Astrocyte (in vitro differentiated cells and primary cell): Measurements from ENCODE around the gene SUMO3. TPM values are rescaled to one million over a fixed set of nuclear protein-coding genes. Genes with fewer than 3 reads are reported as not detected.

Experiments
- DNase-seq: peaks from one replicate; pipeline ENCODE4 v3.0.0-alpha.2; 2010; ENCODE audit warnings: low read depth
- FAIRE-seq: peaks from 2 replicates; lab custom pipeline; 2011; peaks lifted over from hg19 to GRCh38; lab: Jason Lieb, UNC
- H2AFZ ChIP-seq: 2 replicates; pipeline ENCODE4 v1.6.0; 2012; ENCODE audit warnings: low read depth, low read length, inconsistent platforms
- H3K27ac ChIP-seq: 2 replicates; pipeline ENCODE4 v1.5.1; 2011; ENCODE audit warnings: low read depth, low read length, inconsistent platforms
- H3K27me3 ChIP-seq: 2 replicates; pipeline ENCODE4 v1.6.0; 2011; ENCODE audit warnings: low read length, inconsistent platforms; ENCODE audit not compliant: insufficient read depth
- H3K36me3 ChIP-seq: 2 replicates; pipeline ENCODE4 v1.5.1; 2011; ENCODE audit warnings: low read length, inconsistent platforms; ENCODE audit not compliant: insufficient read depth
- H3K4me1 ChIP-seq: 2 replicates; pipeline ENCODE4 v1.5.1; 2011; ENCODE audit warnings: low read length, inconsistent platforms; ENCODE audit not compliant: insufficient read depth
- H3K4me2 ChIP-seq: 2 replicates; pipeline ENCODE4 v1.6.0; 2012; ENCODE audit warnings: low read length, inconsistent platforms
- H3K4me3 ChIP-seq: 2 replicates; pipeline ENCODE4 v1.5.1; 2011; ENCODE audit warnings: low read depth, mild to moderate bottlenecking, low read length, inconsistent platforms; ENCODE audit not compliant: insufficient read depth
- H3K79me2 ChIP-seq: 2 replicates; pipeline ENCODE4 v1.6.0; 2012; ENCODE audit warnings: mild to moderate bottlenecking, low read length, inconsistent platforms; ENCODE audit not compliant: insufficient read depth
- H3K9ac ChIP-seq: 2 replicates; pipeline ENCODE4 v1.6.0; 2012; ENCODE audit warnings: mild to moderate bottlenecking, low read length, inconsistent platforms
- H3K9me3 ChIP-seq: 2 replicates; pipeline ENCODE4 v1.5.1; 2012; ENCODE audit warnings: low read depth, mild to moderate bottlenecking, low read length, inconsistent platforms; ENCODE audit not compliant: insufficient read depth
- H4K20me1 ChIP-seq: 2 replicates; pipeline ENCODE4 v1.6.0; 2012; ENCODE audit warnings: low read length, inconsistent platforms; ENCODE audit not compliant: insufficient read depth
- H3K27ac Mint-ChIP-seq: one replicate; pipeline ENCODE4 v1.8.0; 2021; ENCODE audit warnings: mild to moderate bottlenecking, mixed read lengths; ENCODE audit not compliant: unreplicated experiment
- H3K27me3 Mint-ChIP-seq: one replicate; pipeline ENCODE4 v1.8.0; 2021; ENCODE audit warnings: low read depth, mixed read lengths; ENCODE audit not compliant: unreplicated experiment
- H3K36me3 Mint-ChIP-seq: one replicate; pipeline ENCODE4 v1.8.0; 2021; ENCODE audit warnings: low read depth, mixed read lengths; ENCODE audit not compliant: unreplicated experiment
- H3K4me1 Mint-ChIP-seq: one replicate; pipeline ENCODE4 v1.8.0; 2021; ENCODE audit warnings: low read depth, mixed read lengths; ENCODE audit not compliant: unreplicated experiment
- H3K4me3 Mint-ChIP-seq: one replicate; pipeline ENCODE4 v1.8.0; 2021; ENCODE audit warnings: mild to moderate bottlenecking, moderate library complexity, mixed read lengths; ENCODE audit not compliant: unreplicated experiment
- H3K9me3 Mint-ChIP-seq: one replicate; pipeline ENCODE4 v1.8.0; 2021; ENCODE audit warnings: mild to moderate bottlenecking, mixed read lengths; ENCODE audit not compliant: unreplicated experiment
- EZH2 ChIP-seq: IDR thresholded peaks from 2 replicates; pipeline ENCODE4 v1.6.1; 2012; ENCODE audit warnings: mild to moderate bottlenecking, low read length, inconsistent platforms; ENCODE audit not compliant: insufficient read depth
- total RNA-seq: library from RNA; stranded (reverse); gene quantifications from 2 replicates; pipeline ENCODE4 v1.2.1, GENCODE V29; 2021
- TF ChIP-seq, protein P1 (sequence below): IDR thresholded peaks from 2 replicates; pipeline ENCODE4 v1.5.1; 2011; ENCODE audit warnings: low read depth, mild to moderate bottlenecking, inconsistent platforms, low read length, moderate library complexity; ENCODE audit not compliant: insufficient read depth

The SUMO3 gene
- total RNA-seq, 1 donor from 2014 or later = 83.5 TPM

DNA sequence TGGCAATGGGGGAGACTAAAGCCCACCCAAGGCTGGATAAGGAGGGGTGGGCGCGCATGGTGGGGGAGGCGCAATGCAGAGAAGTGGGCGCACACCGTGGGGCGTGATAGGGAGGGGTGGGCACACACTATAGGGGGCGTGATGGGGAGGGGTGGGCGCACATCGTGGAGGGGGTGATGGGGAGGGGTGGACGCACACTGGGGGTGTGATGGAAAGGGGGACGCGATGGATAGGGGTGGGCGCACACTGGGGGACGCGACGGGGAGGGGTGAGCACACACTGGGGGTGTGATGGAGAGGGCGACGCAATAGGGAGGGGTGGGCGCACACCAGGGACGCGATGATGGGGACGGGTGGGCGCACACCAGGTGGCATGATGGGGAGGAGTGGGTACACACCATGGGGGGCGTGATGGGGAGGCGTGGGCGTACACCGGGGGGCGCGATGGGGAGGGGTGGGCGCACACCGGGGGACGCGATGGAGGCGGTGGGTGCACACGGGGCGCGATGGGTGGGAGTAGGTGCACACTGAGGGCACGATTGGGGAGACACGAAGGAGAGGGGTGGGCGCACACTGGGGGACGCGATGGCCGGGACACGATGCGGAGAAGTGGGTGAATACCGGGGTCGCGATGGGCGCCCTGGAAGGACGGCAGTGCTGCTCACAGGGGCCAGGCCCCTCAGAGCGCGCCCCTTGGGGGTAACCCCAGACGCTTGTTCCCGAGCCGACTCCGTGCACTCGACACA lies 929 bp downstream of the SUMO3 start:
- Histone ChIP-seq H3K27ac (no peak overlapping the region), H3K79me2 (peaks cover 56% of the 10 kb centered on the region)
- peaks cover 6% of the 10 kb centered on the region for H3K36me3 Mint-ChIP-seq

DNA sequence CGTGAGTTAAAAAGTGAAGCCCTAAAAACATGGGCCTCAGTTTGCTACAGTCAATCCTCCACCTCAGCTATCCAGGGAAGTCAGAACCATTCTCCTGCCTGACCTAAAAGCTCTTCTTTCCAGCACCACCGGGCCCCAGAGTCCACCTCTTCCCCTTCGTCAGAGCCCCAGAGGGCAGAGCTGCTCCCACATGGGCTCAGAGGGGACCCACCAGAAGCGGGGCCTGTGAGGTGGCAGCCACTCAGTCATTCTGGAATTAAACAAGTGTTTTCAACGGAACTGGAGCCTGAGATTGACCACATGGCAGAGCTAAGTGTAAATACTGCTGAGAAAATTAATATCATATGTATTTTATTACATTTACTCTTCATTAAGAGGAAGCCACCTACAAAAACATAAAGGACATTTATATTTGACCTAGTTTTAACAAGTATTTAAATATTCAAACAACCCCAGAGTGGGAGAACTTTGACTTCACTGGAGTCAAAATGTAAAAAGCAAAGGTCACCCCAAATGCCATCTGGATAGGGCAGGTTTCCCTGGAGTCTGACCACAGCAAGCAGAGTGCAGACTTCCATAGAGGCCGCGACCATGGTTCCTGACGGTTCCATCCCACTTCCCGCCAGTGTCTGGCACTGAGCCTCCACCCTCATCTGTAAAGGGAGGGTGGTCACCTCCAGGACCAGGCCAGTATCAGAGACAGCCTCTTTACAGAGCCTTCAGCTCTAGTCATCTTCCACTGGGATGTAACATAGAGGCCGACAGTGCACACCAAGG lies 1.8 kb downstream of the SUMO3 start:
- Mint-ChIP-seq H3K27ac (no peak overlapping the region), H3K4me3 (peak overlapping the region; percentile 75), H3K9me3 (peaks cover 12% of the 10 kb centered on the region), H3K27me3 (peaks cover 2% of the 10 kb centered on the region), H3K36me3 (peaks cover 7% of the 10 kb centered on the region), H3K4me1 (peaks cover 5% of the 10 kb centered on the region)
- Histone ChIP-seq H3K27ac (no peak overlapping the region), H3K9me3 (peaks cover 2% of the 10 kb centered on the region), H3K79me2 (peaks cover 65% of the 10 kb centered on the region), H3K36me3 (no peaks in the 10 kb centered on the region), H3K4me2 (no peak overlapping the region), H4K20me1 (peaks cover 64% of the 10 kb centered on the region), H3K9ac (no peak overlapping the region), H3K27me3 (no peaks in the 10 kb centered on the region), H3K4me1 (no peaks in the 10 kb centered on the region), H2AFZ (no peak overlapping the region), H3K4me3 (no peak overlapping the region)
- no peak for FAIRE-seq
- no peak for DNase-seq
- TF ChIP-seq, protein P1, sequence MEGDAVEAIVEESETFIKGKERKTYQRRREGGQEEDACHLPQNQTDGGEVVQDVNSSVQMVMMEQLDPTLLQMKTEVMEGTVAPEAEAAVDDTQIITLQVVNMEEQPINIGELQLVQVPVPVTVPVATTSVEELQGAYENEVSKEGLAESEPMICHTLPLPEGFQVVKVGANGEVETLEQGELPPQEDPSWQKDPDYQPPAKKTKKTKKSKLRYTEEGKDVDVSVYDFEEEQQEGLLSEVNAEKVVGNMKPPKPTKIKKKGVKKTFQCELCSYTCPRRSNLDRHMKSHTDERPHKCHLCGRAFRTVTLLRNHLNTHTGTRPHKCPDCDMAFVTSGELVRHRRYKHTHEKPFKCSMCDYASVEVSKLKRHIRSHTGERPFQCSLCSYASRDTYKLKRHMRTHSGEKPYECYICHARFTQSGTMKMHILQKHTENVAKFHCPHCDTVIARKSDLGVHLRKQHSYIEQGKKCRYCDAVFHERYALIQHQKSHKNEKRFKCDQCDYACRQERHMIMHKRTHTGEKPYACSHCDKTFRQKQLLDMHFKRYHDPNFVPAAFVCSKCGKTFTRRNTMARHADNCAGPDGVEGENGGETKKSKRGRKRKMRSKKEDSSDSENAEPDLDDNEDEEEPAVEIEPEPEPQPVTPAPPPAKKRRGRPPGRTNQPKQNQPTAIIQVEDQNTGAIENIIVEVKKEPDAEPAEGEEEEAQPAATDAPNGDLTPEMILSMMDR = no peak
- no peak for TF ChIP-seq EZH2

More for the DNA sequence above, 929 bp downstream of the SUMO3 start:
- Histone ChIP-seq H3K36me3 (no peaks in the 10 kb centered on the region), H3K4me3 (peak overlapping the region; percentile 73), H3K27me3 (no peaks in the 10 kb centered on the region), H3K9me3 (peaks cover 7% of the 10 kb centered on the region), H2AFZ (peak overlapping the region; percentile 47), H3K9ac (peak overlapping the region; percentile 85), H4K20me1 (peaks cover 55% of the 10 kb centered on the region), H3K4me1 (no peaks in the 10 kb centered on the region), H3K4me2 (peak overlapping the region; percentile 96)
- Mint-ChIP-seq H3K27me3 (peaks cover 2% of the 10 kb centered on the region), H3K27ac (no peak overlapping the region), H3K4me3 (peak overlapping the region; percentile 75), H3K9me3 (peaks cover 12% of the 10 kb centered on the region), H3K4me1 (peaks cover 5% of the 10 kb centered on the region)
- DNase-seq = no peak
- FAIRE-seq = no peak
- TF ChIP-seq, protein P1 = no peak
- no peak for TF ChIP-seq EZH2
